Lung (tissue), 12 donors: ENCODE measurements around the gene CBLIF. TPM values are rescaled to one million over a fixed set of nuclear protein-coding genes. Genes with fewer than 3 reads are reported as not detected.

Source experiments
- ATAC-seq: fragments of 200-7000 bp; cut with Tn5 transposase; one replicate; pipeline ENCODE4 v1.9.1; 2020; ENCODE audit warnings: moderate number of reproducible peaks; ENCODE audit not compliant: insufficient read depth, low FRiP score
- DNase-seq, 3 donors: peaks; one replicate each; pipeline ENCODE4 v3.0.0-alpha.2; 2013 to 2017
- H3K27ac ChIP-seq, 2 donors: one replicate each; pipeline ENCODE4 v1.5.1; 2013; ENCODE audit warnings: mild to moderate bottlenecking in 2 of 2, moderate library complexity in 2 of 2, control low read depth in 1 of 2, inconsistent platforms in 1 of 2, low read depth in 1 of 2, low read length in 1 of 2
- H3K27me3 ChIP-seq, 3 donors: one replicate each; pipeline ENCODE4 v1.5.1; 2013; ENCODE audit warnings: low read length in 2 of 3; ENCODE audit not compliant: control insufficient read depth in 3 of 3, insufficient read depth in 3 of 3
- H3K36me3 ChIP-seq, 4 donors: one replicate each; pipeline ENCODE4 v1.5.1; 2013; ENCODE audit warnings: low read length in 4 of 4, mild to moderate bottlenecking in 1 of 4, moderate library complexity in 1 of 4; ENCODE audit not compliant: control insufficient read depth in 4 of 4, insufficient read depth in 4 of 4
- H3K4me1 ChIP-seq, 5 donors: one replicate each; pipeline ENCODE4 v1.5.1; 2013; ENCODE audit warnings: low read length in 5 of 5, mild to moderate bottlenecking in 2 of 5, moderate library complexity in 1 of 5; ENCODE audit not compliant: control insufficient read depth in 5 of 5, insufficient read depth in 5 of 5
- H3K4me3 ChIP-seq: one replicate; pipeline ENCODE4 v1.5.1; 2013; ENCODE audit warnings: mild to moderate bottlenecking, control low read depth, moderate library complexity
- H3K9ac ChIP-seq, 2 donors: one replicate each; pipeline ENCODE4 v1.5.1; 2013; ENCODE audit warnings: low read length in 2 of 2, control low read depth in 1 of 2; ENCODE audit not compliant: insufficient read depth in 1 of 2
- H3K9me3 ChIP-seq, 4 donors: one replicate each; pipeline ENCODE4 v1.5.1; 2013; ENCODE audit warnings: low read length in 3 of 4, mild to moderate bottlenecking in 1 of 4, moderate library complexity in 1 of 4; ENCODE audit not compliant: control insufficient read depth in 4 of 4, insufficient read depth in 3 of 4
- WGBS, 2 donors: extraction: QIAGEN DNeasy Blood & Tissue Kit; methylation state at CpG; one replicate each; pipeline ENCODE4 v1.1.7; 2013; 5-methylcytosine and 5-hydroxymethylcytosine counted together
- polyA plus RNA-seq, 2 donors: library from polyadenylated mRNA; stranded (reverse); fragments of 200-250 nt; gene quantifications; one replicate each; pipeline ENCODE4 v1.2.1, GENCODE V29; 2013
- total RNA-seq, 2 donors: library from RNA; depleted of rRNA in 1 of 2; stranded (reverse); fragments of >200 nt in 1 of 2; gene quantifications; one replicate each; pipeline ENCODE4 v1.2.1, GENCODE V29; 2014 to 2021
- TF ChIP-seq, protein P1 (sequence below): IDR thresholded peaks from 2 replicates; pipeline ENCODE4 v1.5.1; 2012; ENCODE audit warnings: mild to moderate bottlenecking; ENCODE audit errors: control extremely low read depth, extremely low read depth
- donor health status: control.
- donor health status: control.
- donor health status: Bipolar disorder and iron deficiency.
- donor health status: healthy.
- donor health status: DM: yes; HTN: yes; CAD: no.

CBLIF gene
- total and polyA plus RNA-seq, 4 donors, result not detected

DNA sequence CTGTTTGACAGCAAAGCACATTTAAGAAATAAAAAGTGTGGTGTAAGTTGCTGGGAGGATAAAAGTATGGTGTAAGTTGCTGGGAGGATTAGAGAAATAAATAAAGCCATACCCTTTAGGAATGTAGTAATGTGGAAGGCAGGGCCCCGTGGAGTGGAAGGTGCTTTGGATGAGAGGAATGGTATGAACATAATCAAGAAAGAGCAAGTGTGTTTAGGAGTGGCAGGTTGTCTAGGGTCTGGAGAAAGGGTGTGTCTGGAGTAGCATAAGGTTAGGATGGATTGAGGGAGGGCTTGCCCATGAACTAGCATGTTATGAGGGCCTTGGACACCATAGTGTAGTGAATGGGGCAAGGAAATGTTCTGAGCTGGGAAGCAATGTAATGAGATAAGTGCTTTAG lies 52.8 kb downstream of the CBLIF start:
- ATAC-seq, result no peak
- WGBS, 2 donors, result 69 to 83% methylated on average over 1 of the region's 1 CpG
- H3K4me3 ChIP-seq, result no peak overlapping the region
- no peak overlapping the region for H3K9ac ChIP-seq
- H3K27ac ChIP-seq, result no peak overlapping the region
- peaks cover 0 to 51% (median 10%) of the 10 kb centered on the region in 4 donors for H3K36me3 ChIP-seq
- no peaks in the 10 kb centered on the region for H3K27me3 ChIP-seq
- TF ChIP-seq, protein P1, sequence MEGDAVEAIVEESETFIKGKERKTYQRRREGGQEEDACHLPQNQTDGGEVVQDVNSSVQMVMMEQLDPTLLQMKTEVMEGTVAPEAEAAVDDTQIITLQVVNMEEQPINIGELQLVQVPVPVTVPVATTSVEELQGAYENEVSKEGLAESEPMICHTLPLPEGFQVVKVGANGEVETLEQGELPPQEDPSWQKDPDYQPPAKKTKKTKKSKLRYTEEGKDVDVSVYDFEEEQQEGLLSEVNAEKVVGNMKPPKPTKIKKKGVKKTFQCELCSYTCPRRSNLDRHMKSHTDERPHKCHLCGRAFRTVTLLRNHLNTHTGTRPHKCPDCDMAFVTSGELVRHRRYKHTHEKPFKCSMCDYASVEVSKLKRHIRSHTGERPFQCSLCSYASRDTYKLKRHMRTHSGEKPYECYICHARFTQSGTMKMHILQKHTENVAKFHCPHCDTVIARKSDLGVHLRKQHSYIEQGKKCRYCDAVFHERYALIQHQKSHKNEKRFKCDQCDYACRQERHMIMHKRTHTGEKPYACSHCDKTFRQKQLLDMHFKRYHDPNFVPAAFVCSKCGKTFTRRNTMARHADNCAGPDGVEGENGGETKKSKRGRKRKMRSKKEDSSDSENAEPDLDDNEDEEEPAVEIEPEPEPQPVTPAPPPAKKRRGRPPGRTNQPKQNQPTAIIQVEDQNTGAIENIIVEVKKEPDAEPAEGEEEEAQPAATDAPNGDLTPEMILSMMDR, result no peak
- no peaks in the 10 kb centered on the region for H3K9me3 ChIP-seq
- no peak for DNase-seq
- H3K4me1 ChIP-seq, result peaks cover 0 to 7% (median 3%) of the 10 kb centered on the region in 5 donors

DNA sequence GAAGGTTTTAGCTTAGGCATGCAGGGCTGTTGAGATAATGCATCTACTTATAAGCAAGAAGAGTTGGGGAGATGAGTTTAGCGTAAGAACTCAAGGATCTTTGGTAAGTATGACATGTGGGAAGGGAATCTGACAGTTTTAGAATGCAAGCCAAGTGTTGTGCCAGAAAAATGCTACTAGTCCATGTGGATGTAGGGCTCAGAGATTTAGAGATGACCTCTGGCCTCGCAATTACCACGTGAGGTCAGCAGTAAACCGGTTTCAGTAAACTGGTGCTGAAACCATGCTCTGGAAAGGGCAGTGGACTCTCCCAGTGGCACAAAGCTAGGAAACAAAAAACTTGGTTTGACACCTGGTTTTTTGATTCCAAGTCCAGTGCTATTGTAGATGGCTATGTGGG lies 53.7 kb downstream of the CBLIF start:
- no peak for ATAC-seq
- TF ChIP-seq, protein P1, result no peak
- 89 to 95% methylated on average over 4 of the region's 4 CpGs for WGBS, 2 donors

DNA sequence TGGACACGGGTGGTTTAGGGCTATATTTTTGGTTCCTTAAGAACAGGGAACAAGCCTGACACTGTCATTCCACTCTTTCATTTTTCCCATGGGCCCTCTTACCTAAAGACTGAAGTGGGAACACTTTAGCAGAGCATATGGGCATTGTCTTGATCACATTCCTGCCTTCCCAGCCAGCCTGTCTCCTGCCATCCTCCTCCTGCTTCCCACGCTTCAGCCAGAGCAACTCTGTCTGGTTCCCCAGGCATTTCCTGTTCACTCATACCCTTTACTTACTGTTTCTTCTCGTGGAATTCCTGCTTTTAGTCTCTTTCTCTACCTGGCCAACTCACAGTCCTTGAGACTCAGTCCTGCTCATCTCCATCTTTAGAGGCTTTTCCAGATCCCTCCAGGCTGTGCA lies 57.5 kb downstream of the CBLIF start:
- no peaks in the 10 kb centered on the region for H3K9me3 ChIP-seq
- peak overlapping the region in 1 of 2 donors; percentile 42 for H3K27ac ChIP-seq
- peaks cover 0 to 23% (median 8%) of the 10 kb centered on the region in 4 donors for H3K36me3 ChIP-seq
- TF ChIP-seq, protein P1, result no peak
- no peaks in the 10 kb centered on the region for H3K27me3 ChIP-seq
- H3K4me3 ChIP-seq, result no peak overlapping the region
- no peak overlapping the region for H3K9ac ChIP-seq
- ATAC-seq (no peak), DNase-seq (peak in 1 of 3 donors; percentile 13)
- 49 to 70% methylated on average over 3 of the region's 3 CpGs for WGBS, 2 donors
- peaks cover 5 to 16% (median 9%) of the 10 kb centered on the region in 5 donors for H3K4me1 ChIP-seq

More for the DNA sequence above, 53.7 kb downstream of the CBLIF start:
- Histone ChIP-seq H3K4me3 (no peak overlapping the region), H3K27ac (peak overlapping the region in 1 of 2 donors; percentile 46), H3K9ac (no peak overlapping the region), H3K9me3 (no peaks in the 10 kb centered on the region), H3K4me1 (peaks cover 3 to 13% (median 9%) of the 10 kb centered on the region in 5 donors), H3K27me3 (no peaks in the 10 kb centered on the region), H3K36me3 (peaks cover 0 to 51% (median 10%) of the 10 kb centered on the region in 4 donors)
- DNase-seq, result no peak

DNA sequence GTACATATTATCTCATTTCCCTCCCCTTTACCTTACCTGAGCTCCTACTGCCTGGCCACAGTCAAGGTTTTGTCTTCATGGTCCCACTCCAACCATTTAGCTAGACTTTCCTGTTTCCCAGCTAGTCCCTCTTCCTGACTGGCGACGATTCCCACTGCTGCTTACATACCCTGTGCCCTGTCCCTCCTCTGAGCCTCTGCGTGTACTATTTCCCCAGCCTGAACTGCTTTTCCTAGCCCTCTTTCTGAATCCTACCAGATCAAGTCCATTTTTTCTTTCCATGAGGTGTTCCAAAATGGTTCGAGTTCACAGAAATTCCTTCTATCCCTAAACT lies 58.1 kb downstream of the CBLIF start:
- ATAC-seq, result no peak
- H3K36me3 ChIP-seq, result peaks cover 0 to 19% (median 7%) of the 10 kb centered on the region in 4 donors

More for the DNA sequence above, 58.1 kb downstream of the CBLIF start:
- H3K4me1 ChIP-seq, result peaks cover 5 to 16% (median 9%) of the 10 kb centered on the region in 5 donors
- no peaks in the 10 kb centered on the region for H3K9me3 ChIP-seq
- TF ChIP-seq, protein P1, result no peak
- H3K27me3 ChIP-seq, result no peaks in the 10 kb centered on the region
- DNase-seq, result no peak
- no peak overlapping the region for H3K4me3 ChIP-seq
- H3K9ac ChIP-seq, result no peak overlapping the region
- peak overlapping the region in 1 of 2 donors; percentile 81 for H3K27ac ChIP-seq
- 59 to 88% methylated on average over 4 of the region's 4 CpGs for WGBS, 2 donors
